ENCODE results near the gene SLC16A11.

Gene SLC16A11

GRCh38 chr17:7014261-7014994 is 29.5 kb downstream of the SLC16A11 start:
- Histone ChIP-seq H3K27me3 (ENCODE audit: control insufficient read depth in 3 of 3, insufficient read depth in 3 of 3, low read depth in 1 of 3, low read length in 3 of 3) (no peaks in the 10 kb centered on the region), H3K14ac (ENCODE audit: low read length) (no peak overlapping the region), H3K27ac (replicated peaks; ENCODE audit: low read length) (peak overlapping the region; percentile 78), H2AFZ (ENCODE audit: low read length) (peak overlapping the region; percentile 88), H4K8ac (ENCODE audit: low read depth, low read length) (no peak overlapping the region), H4K91ac (ENCODE audit: low read depth, low read length, poor library complexity) (no peak overlapping the region), H3K9me3 (replicated peaks in 1 of 2; ENCODE audit: control insufficient read depth in 2 of 2, insufficient read depth in 1 of 2, low read depth in 1 of 2, low read length in 2 of 2) (peaks cover 0 to 2% of the 10 kb centered on the region in 2 donors), H3K23ac (ENCODE audit: low read depth, low read length, poor library complexity) (peak overlapping the region; percentile 82), H3K18ac (ENCODE audit: low read length) (peak overlapping the region; percentile 90), H2BK15ac (ENCODE audit: low read length) (no peak overlapping the region), H3K36me3 (replicated peaks in 1 of 2; ENCODE audit: control insufficient read depth in 2 of 2, insufficient read depth in 2 of 2, low read length in 2 of 2) (peaks cover 9 to 20% of the 10 kb centered on the region in 2 donors), H3K9ac (ENCODE audit: low read depth, low read length, poor library complexity) (peak overlapping the region; percentile 95), H3K79me1 (ENCODE audit: low read depth, low read length) (peaks cover 14% of the 10 kb centered on the region), H3K4ac (ENCODE audit: low read length) (peak overlapping the region; percentile 15), H3K4me3 (ENCODE audit: low read length in 2 of 2) (peak overlapping the region; percentile 71 to 83), H3K4me2 (ENCODE audit: insufficient read depth, low read length, poor library complexity, severe bottlenecking) (peak overlapping the region; percentile 94), H3K4me1 (ENCODE audit: control insufficient read depth in 2 of 2, insufficient read depth in 1 of 2, low read depth in 1 of 2, low read length in 2 of 2) (peaks cover 17 to 32% of the 10 kb centered on the region in 2 donors), H2BK12ac (ENCODE audit: low read length) (no peak overlapping the region), H2BK120ac (ENCODE audit: low read depth, low read length) (no peak overlapping the region), H2BK5ac (ENCODE audit: low read length) (peak overlapping the region; percentile 54), H2AK5ac (ENCODE audit: low read depth, low read length) (peak overlapping the region; percentile 86)
- DNase-seq (ENCODE audit: low spot score), result peak; percentile 93
- no CpG with 5 or more reads among the region's 75 CpGs for WGBS, 2 donors (ENCODE audit: extremely low coverage in 2 of 2, insufficient read length in 2 of 2, insufficient replicate concordance in 1 of 2)

DNA sequence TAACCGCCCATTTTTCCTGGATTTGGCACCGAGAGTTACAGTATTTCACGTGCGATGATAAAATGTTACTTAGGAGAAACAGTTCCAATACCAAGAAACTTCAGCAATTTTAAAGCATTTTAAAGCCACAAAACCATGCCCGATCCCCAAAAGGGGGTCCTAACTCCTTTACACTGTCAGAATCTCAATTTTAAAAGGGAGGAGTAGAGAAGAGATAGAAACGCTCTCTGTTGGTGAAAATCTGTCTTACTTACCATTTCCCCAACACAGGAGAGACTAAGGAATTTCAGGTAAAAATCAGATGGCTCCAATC is 32.0 kb downstream of the SLC16A11 start:
- H2AFZ ChIP-seq (ENCODE audit: low read length), result peak overlapping the region; percentile 95
- no peak overlapping the region for H2BK12ac ChIP-seq (ENCODE audit: low read length)
- no peaks in the 10 kb centered on the region for H3K27me3 ChIP-seq (ENCODE audit: control insufficient read depth in 3 of 3, insufficient read depth in 3 of 3, low read depth in 1 of 3, low read length in 3 of 3)
- H3K9ac ChIP-seq (ENCODE audit: low read depth, low read length, poor library complexity), result no peak overlapping the region
- no peak overlapping the region for H4K8ac ChIP-seq (ENCODE audit: low read depth, low read length)
- peaks cover 7 to 12% of the 10 kb centered on the region in 2 donors for H3K36me3 ChIP-seq (replicated peaks in 1 of 2; ENCODE audit: control insufficient read depth in 2 of 2, insufficient read depth in 2 of 2, low read length in 2 of 2)
- H3K4me2 ChIP-seq (ENCODE audit: insufficient read depth, low read length, poor library complexity, severe bottlenecking), result peak overlapping the region; percentile 80
- no peak overlapping the region for H3K27ac ChIP-seq (replicated peaks; ENCODE audit: low read length)
- no peak for DNase-seq (ENCODE audit: low spot score)
- H2BK15ac ChIP-seq (ENCODE audit: low read length), result no peak overlapping the region
- H3K18ac ChIP-seq (ENCODE audit: low read length), result no peak overlapping the region
- H3K4me3 ChIP-seq (ENCODE audit: low read length in 2 of 2), result peak overlapping the region; percentile 71 to 97
- H4K91ac ChIP-seq (ENCODE audit: low read depth, low read length, poor library complexity), result no peak overlapping the region
- H3K23ac ChIP-seq (ENCODE audit: low read depth, low read length, poor library complexity), result no peak overlapping the region
- H3K4ac ChIP-seq (ENCODE audit: low read length), result no peak overlapping the region
- no peak overlapping the region for H2BK120ac ChIP-seq (ENCODE audit: low read depth, low read length)
- peaks cover 0 to 2% of the 10 kb centered on the region in 2 donors for H3K9me3 ChIP-seq (replicated peaks in 1 of 2; ENCODE audit: control insufficient read depth in 2 of 2, insufficient read depth in 1 of 2, low read depth in 1 of 2, low read length in 2 of 2)
- peaks cover 17 to 28% of the 10 kb centered on the region in 2 donors for H3K4me1 ChIP-seq (ENCODE audit: control insufficient read depth in 2 of 2, insufficient read depth in 1 of 2, low read depth in 1 of 2, low read length in 2 of 2)
- no peak overlapping the region for H3K14ac ChIP-seq (ENCODE audit: low read length)
- no peak overlapping the region for H2AK5ac ChIP-seq (ENCODE audit: low read depth, low read length)
- peaks cover 15% of the 10 kb centered on the region for H3K79me1 ChIP-seq (ENCODE audit: low read depth, low read length)
- WGBS, 2 donors (ENCODE audit: extremely low coverage in 2 of 2, insufficient read length in 2 of 2, insufficient replicate concordance in 1 of 2), result no CpG with 5 or more reads among the region's 6 CpGs
- H2BK5ac ChIP-seq (ENCODE audit: low read length), result no peak overlapping the region

- Histone ChIP-seq H3K23ac (ENCODE audit: low read depth, low read length, poor library complexity) (no peak overlapping the region), H3K27ac (replicated peaks; ENCODE audit: low read length) (no peak overlapping the region)
Measured at GRCh38 chr17:7011415-7011814, 32.5 kb downstream of the SLC16A11 start.

GRCh38 chr17:7010523-7010922 is 33.4 kb downstream of the SLC16A11 start:
- no peak overlapping the region for H2BK12ac ChIP-seq (ENCODE audit: low read length)
- H4K8ac ChIP-seq (ENCODE audit: low read depth, low read length), result no peak overlapping the region
- peaks cover 0 to 2% of the 10 kb centered on the region in 2 donors for H3K9me3 ChIP-seq (replicated peaks in 1 of 2; ENCODE audit: control insufficient read depth in 2 of 2, insufficient read depth in 1 of 2, low read depth in 1 of 2, low read length in 2 of 2)
- no peak overlapping the region for H3K4ac ChIP-seq (ENCODE audit: low read length)
- H3K79me1 ChIP-seq (ENCODE audit: low read depth, low read length), result peaks cover 15% of the 10 kb centered on the region
- no peak overlapping the region for H3K4me3 ChIP-seq (ENCODE audit: low read length in 2 of 2)
- no peaks in the 10 kb centered on the region for H3K27me3 ChIP-seq (ENCODE audit: control insufficient read depth in 3 of 3, insufficient read depth in 3 of 3, low read depth in 1 of 3, low read length in 3 of 3)
- H3K23ac ChIP-seq (ENCODE audit: low read depth, low read length, poor library complexity), result no peak overlapping the region
- no peak overlapping the region for H2BK120ac ChIP-seq (ENCODE audit: low read depth, low read length)
- peaks cover 4 to 5% of the 10 kb centered on the region in 2 donors for H3K36me3 ChIP-seq (replicated peaks in 1 of 2; ENCODE audit: control insufficient read depth in 2 of 2, insufficient read depth in 2 of 2, low read length in 2 of 2)
- H3K27ac ChIP-seq (replicated peaks; ENCODE audit: low read length), result no peak overlapping the region
- H3K4me2 ChIP-seq (ENCODE audit: insufficient read depth, low read length, poor library complexity, severe bottlenecking), result no peak overlapping the region
- no peak overlapping the region for H2AFZ ChIP-seq (ENCODE audit: low read length)
- H3K4me1 ChIP-seq (ENCODE audit: control insufficient read depth in 2 of 2, insufficient read depth in 1 of 2, low read depth in 1 of 2, low read length in 2 of 2), result peaks cover 15 to 19% of the 10 kb centered on the region in 2 donors
- H3K14ac ChIP-seq (ENCODE audit: low read length), result no peak overlapping the region
- no peak overlapping the region for H3K18ac ChIP-seq (ENCODE audit: low read length)
- no peak overlapping the region for H2BK15ac ChIP-seq (ENCODE audit: low read length)
- no peak overlapping the region for H2AK5ac ChIP-seq (ENCODE audit: low read depth, low read length)
- no peak overlapping the region for H3K9ac ChIP-seq (ENCODE audit: low read depth, low read length, poor library complexity)
- no CpG with 5 or more reads among the region's 2 CpGs for whole genome bisulfite sequencing, 2 donors (ENCODE audit: extremely low coverage in 2 of 2, insufficient read length in 2 of 2, insufficient replicate concordance in 1 of 2)
- no peak overlapping the region for H4K91ac ChIP-seq (ENCODE audit: low read depth, low read length, poor library complexity)
- no peak for DNase-seq (ENCODE audit: low spot score)
- H2BK5ac ChIP-seq (ENCODE audit: low read length), result no peak overlapping the region

More at GRCh38 chr17:7011415-7011814, 32.5 kb downstream of the SLC16A11 start:
- Histone ChIP-seq H2AFZ (ENCODE audit: low read length) (no peak overlapping the region), H3K4me1 (ENCODE audit: control insufficient read depth in 2 of 2, insufficient read depth in 1 of 2, low read depth in 1 of 2, low read length in 2 of 2) (peaks cover 17 to 23% of the 10 kb centered on the region in 2 donors), H3K14ac (ENCODE audit: low read length) (no peak overlapping the region), H2BK12ac (ENCODE audit: low read length) (no peak overlapping the region), H2AK5ac (ENCODE audit: low read depth, low read length) (no peak overlapping the region), H2BK15ac (ENCODE audit: low read length) (no peak overlapping the region), H3K4ac (ENCODE audit: low read length) (no peak overlapping the region), H2BK5ac (ENCODE audit: low read length) (no peak overlapping the region), H3K18ac (ENCODE audit: low read length) (no peak overlapping the region), H2BK120ac (ENCODE audit: low read depth, low read length) (no peak overlapping the region), H3K9me3 (replicated peaks in 1 of 2; ENCODE audit: control insufficient read depth in 2 of 2, insufficient read depth in 1 of 2, low read depth in 1 of 2, low read length in 2 of 2) (peaks cover 0 to 2% of the 10 kb centered on the region in 2 donors), H4K8ac (ENCODE audit: low read depth, low read length) (no peak overlapping the region), H3K9ac (ENCODE audit: low read depth, low read length, poor library complexity) (no peak overlapping the region), H3K4me3 (ENCODE audit: low read length in 2 of 2) (peak overlapping the region in 1 of 2 donors; percentile 71), H3K36me3 (replicated peaks in 1 of 2; ENCODE audit: control insufficient read depth in 2 of 2, insufficient read depth in 2 of 2, low read length in 2 of 2) (peaks cover 5 to 9% of the 10 kb centered on the region in 2 donors), H3K79me1 (ENCODE audit: low read depth, low read length) (peaks cover 15% of the 10 kb centered on the region), H3K27me3 (ENCODE audit: control insufficient read depth in 3 of 3, insufficient read depth in 3 of 3, low read depth in 1 of 3, low read length in 3 of 3) (no peaks in the 10 kb centered on the region), H4K91ac (ENCODE audit: low read depth, low read length, poor library complexity) (no peak overlapping the region), H3K4me2 (ENCODE audit: insufficient read depth, low read length, poor library complexity, severe bottlenecking) (no peak overlapping the region)
- no CpG with 5 or more reads among the region's 14 CpGs for WGBS, 2 donors (ENCODE audit: extremely low coverage in 2 of 2, insufficient read length in 2 of 2, insufficient replicate concordance in 1 of 2)
- DNase-seq (ENCODE audit: low spot score), result no peak
